Ishikawa (cell line): ENCODE measurements around the gene NEUROD2.

Experiments
- CREB1 ChIP-seq: IDR thresholded peaks from 2 replicates; pipeline ENCODE4 v1.6.1; 2012; ENCODE audit warnings: low read depth
- EGR1 ChIP-seq: IDR thresholded peaks from 2 replicates; pipeline ENCODE4 v1.6.1; 2012
- EP300 ChIP-seq: IDR thresholded peaks from 2 replicates; pipeline ENCODE4 v1.6.1; 2012; ENCODE audit warnings: borderline replicate concordance
- RAD21 ChIP-seq: IDR thresholded peaks from 2 replicates; pipeline ENCODE4 v1.6.1; 2012; ENCODE audit warnings: low read depth
- TEAD4 ChIP-seq: IDR thresholded peaks from 2 replicates; pipeline ENCODE4 v1.6.1; 2012
- ZBTB7A ChIP-seq: IDR thresholded peaks from 2 replicates; pipeline ENCODE4 v1.6.1; 2012; ENCODE audit warnings: low read depth
- TF ChIP-seq, protein P1 (sequence below): IDR thresholded peaks from 2 replicates; pipeline ENCODE4 v1.6.1; 2012; ENCODE audit warnings: low read depth, mild to moderate bottlenecking
- TF ChIP-seq, protein P2 (sequence below): IDR thresholded peaks from 2 replicates; pipeline ENCODE4 v1.6.1; 2012
- TF ChIP-seq, protein P3 (sequence below): IDR thresholded peaks from 2 replicates; pipeline ENCODE4 v1.6.1; 2012

DNA sequence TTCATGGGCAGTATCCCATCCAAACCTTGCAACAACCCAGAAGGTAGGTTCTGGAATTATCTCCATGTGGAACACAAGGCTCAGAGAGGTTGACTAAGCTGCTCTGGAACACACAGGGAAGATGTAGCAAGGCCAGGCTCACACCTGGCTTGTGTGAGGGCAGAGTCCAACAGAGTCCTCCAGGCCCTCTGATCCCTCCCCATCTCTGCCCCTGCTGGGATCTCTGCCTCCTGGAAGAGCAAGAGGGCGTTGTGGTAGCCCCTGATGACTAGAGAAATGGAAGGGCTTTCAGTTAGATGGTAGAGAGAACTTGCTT is 12.0 kb upstream of the NEUROD2 start:
- TF ChIP-seq, protein P1, sequence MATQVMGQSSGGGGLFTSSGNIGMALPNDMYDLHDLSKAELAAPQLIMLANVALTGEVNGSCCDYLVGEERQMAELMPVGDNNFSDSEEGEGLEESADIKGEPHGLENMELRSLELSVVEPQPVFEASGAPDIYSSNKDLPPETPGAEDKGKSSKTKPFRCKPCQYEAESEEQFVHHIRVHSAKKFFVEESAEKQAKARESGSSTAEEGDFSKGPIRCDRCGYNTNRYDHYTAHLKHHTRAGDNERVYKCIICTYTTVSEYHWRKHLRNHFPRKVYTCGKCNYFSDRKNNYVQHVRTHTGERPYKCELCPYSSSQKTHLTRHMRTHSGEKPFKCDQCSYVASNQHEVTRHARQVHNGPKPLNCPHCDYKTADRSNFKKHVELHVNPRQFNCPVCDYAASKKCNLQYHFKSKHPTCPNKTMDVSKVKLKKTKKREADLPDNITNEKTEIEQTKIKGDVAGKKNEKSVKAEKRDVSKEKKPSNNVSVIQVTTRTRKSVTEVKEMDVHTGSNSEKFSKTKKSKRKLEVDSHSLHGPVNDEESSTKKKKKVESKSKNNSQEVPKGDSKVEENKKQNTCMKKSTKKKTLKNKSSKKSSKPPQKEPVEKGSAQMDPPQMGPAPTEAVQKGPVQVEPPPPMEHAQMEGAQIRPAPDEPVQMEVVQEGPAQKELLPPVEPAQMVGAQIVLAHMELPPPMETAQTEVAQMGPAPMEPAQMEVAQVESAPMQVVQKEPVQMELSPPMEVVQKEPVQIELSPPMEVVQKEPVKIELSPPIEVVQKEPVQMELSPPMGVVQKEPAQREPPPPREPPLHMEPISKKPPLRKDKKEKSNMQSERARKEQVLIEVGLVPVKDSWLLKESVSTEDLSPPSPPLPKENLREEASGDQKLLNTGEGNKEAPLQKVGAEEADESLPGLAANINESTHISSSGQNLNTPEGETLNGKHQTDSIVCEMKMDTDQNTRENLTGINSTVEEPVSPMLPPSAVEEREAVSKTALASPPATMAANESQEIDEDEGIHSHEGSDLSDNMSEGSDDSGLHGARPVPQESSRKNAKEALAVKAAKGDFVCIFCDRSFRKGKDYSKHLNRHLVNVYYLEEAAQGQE = no peak
- TF ChIP-seq EP300 (no peak), RAD21 (no peak), EGR1 (no peak), ZBTB7A (no peak), TEAD4 (no peak), CREB1 (no peak)
- TF ChIP-seq, protein P2, sequence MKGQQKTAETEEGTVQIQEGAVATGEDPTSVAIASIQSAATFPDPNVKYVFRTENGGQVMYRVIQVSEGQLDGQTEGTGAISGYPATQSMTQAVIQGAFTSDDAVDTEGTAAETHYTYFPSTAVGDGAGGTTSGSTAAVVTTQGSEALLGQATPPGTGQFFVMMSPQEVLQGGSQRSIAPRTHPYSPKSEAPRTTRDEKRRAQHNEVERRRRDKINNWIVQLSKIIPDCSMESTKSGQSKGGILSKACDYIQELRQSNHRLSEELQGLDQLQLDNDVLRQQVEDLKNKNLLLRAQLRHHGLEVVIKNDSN = no peak
- TF ChIP-seq, protein P3, sequence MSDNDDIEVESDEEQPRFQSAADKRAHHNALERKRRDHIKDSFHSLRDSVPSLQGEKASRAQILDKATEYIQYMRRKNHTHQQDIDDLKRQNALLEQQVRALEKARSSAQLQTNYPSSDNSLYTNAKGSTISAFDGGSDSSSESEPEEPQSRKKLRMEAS = no peak
